Vagina (tissue), 2 donors: ENCODE measurements around the gene PCSK2. TPM values are rescaled to one million over a fixed set of nuclear protein-coding genes. Genes with fewer than 3 reads are reported as not detected.

ENCODE experiments used
- DNase-seq, 2 donors: peaks; one replicate each; pipeline ENCODE4 v3.0.0-alpha.2; 2017; ENCODE audit errors: extremely low spot score in 2 of 2
- H3K27ac ChIP-seq: fragments of 200-600 bp; sonication (generic); one replicate; pipeline ENCODE4 v1.5.1; 2019
- H3K27me3 ChIP-seq: fragments of 200-600 bp; sonication (generic); one replicate; pipeline ENCODE4 v1.5.1; 2019
- H3K36me3 ChIP-seq, 2 donors: fragments of 200-600 bp; sonication (generic); one replicate each; pipeline ENCODE4 v1.5.1; 2017 to 2019
- H3K4me1 ChIP-seq: fragments of 200-600 bp; sonication (generic); one replicate; pipeline ENCODE4 v1.5.1; 2019
- H3K4me3 ChIP-seq, 2 donors: fragments of 200-600 bp; sonication (generic); 1 replicate in 1 of 2; 2 replicates in 1 of 2; pipeline ENCODE4 v1.5.1; 2016 to 2019
- H3K9me3 ChIP-seq: fragments of 200-600 bp; sonication (generic); one replicate; pipeline ENCODE4 v1.5.1; 2019
- CTCF ChIP-seq, 3 experiments: fragments of 450-650 bp in 2 of 3; fragments of 200-600 bp in 1 of 3; sonication (generic) in 1 of 3; IDR thresholded peaks; one replicate each; pipeline ENCODE4 v1.5.1; 2017 to 2019; ENCODE audit warnings: antibody characterized with exemption in 3 of 3, mild to moderate bottlenecking in 2 of 3, moderate library complexity in 2 of 3
- POLR2A ChIP-seq, 2 donors: fragments of 450-650 bp; IDR thresholded peaks; one replicate each; pipeline ENCODE4 v1.6.1; 2017; ENCODE audit warnings: antibody characterized with exemption in 2 of 2, mild to moderate bottlenecking in 2 of 2, moderate library complexity in 2 of 2
- POLR2AphosphoS5 ChIP-seq, 2 donors: sonication (generic); formaldehyde crosslinking; IDR thresholded peaks; one replicate each; pipeline ENCODE4 v1.9.0; 2017; ENCODE audit warnings: antibody characterized with exemption in 2 of 2, mild to moderate bottlenecking in 2 of 2, low read depth in 1 of 2; ENCODE audit not compliant: insufficient read depth in 1 of 2
- intact Hi-C: fragments of 100-400 bp; cut with DNase I; formaldehyde crosslinking; loops from one replicate; pipeline ENCODE4 v1.15.1; 2023
- total RNA-seq: library from RNA; depleted of rRNA; stranded (reverse); fragments of >200 nt; gene quantifications from one replicate; pipeline ENCODE4 v1.2.3, GENCODE V29; 2016

The PCSK2 gene
- total RNA-seq, 1 donor from 2014 or later: 0.98 TPM

- H3K36me3 ChIP-seq: no peaks in the 10 kb centered on the region
- intact Hi-C loops: loop anchor here (10.0 kb wide), 1 partner anchor 495 kb away; no protein-coding TSS in a partner anchor
- no peaks in the 10 kb centered on the region for H3K9me3 ChIP-seq
- no peak overlapping the region for H3K4me3 ChIP-seq
- peaks cover 8% of the 10 kb centered on the region for H3K4me1 ChIP-seq
- TF ChIP-seq CTCF (IDR thresholded peaks at IDR 0.05) (no peak), POLR2AphosphoS5 (IDR thresholded peaks at IDR 0.05; ENCODE audit: insufficient read depth in 1 of 2, low read depth in 1 of 2) (no peak), POLR2A (IDR thresholded peaks at IDR 0.05) (no peak)
- H3K27ac ChIP-seq: no peak overlapping the region
- no peaks in the 10 kb centered on the region for H3K27me3 ChIP-seq
- peak in 1 of 2 donors; percentile 14 for DNase-seq
Observed at GRCh38 chr20:17500271-17500670, 273.4 kb downstream of the PCSK2 start.

- H3K27ac ChIP-seq: no peak overlapping the region
- intact Hi-C loops: loop anchor here (10.0 kb wide), 1 partner anchor 494 kb away; no protein-coding TSS in a partner anchor
- TF ChIP-seq POLR2AphosphoS5 (IDR thresholded peaks at IDR 0.05; ENCODE audit: insufficient read depth in 1 of 2, low read depth in 1 of 2) (no peak), CTCF (IDR thresholded peaks at IDR 0.05) (no peak), POLR2A (IDR thresholded peaks at IDR 0.05) (no peak)
- no peaks in the 10 kb centered on the region for H3K27me3 ChIP-seq
- H3K4me3 ChIP-seq: no peak overlapping the region
- no peaks in the 10 kb centered on the region for H3K9me3 ChIP-seq
- H3K4me1 ChIP-seq: peaks cover 14% of the 10 kb centered on the region
- no peak for DNase-seq
- H3K36me3 ChIP-seq: no peaks in the 10 kb centered on the region
Observed at GRCh38 chr20:17500826-17501225, 274.0 kb downstream of the PCSK2 start.

- Histone ChIP-seq H3K27me3 (no peaks in the 10 kb centered on the region), H3K4me3 (no peak overlapping the region), H3K27ac (no peak overlapping the region), H3K36me3 (no peaks in the 10 kb centered on the region), H3K9me3 (no peaks in the 10 kb centered on the region), H3K4me1 (peaks cover 14% of the 10 kb centered on the region)
- TF ChIP-seq POLR2A (IDR thresholded peaks at IDR 0.05) (no peak), CTCF (IDR thresholded peaks at IDR 0.05) (no peak), POLR2AphosphoS5 (IDR thresholded peaks at IDR 0.05; ENCODE audit: insufficient read depth in 1 of 2, low read depth in 1 of 2) (no peak)
- DNase-seq: peak in 1 of 2 donors; percentile 46
- intact Hi-C loops: loop anchor here (10.0 kb wide), 1 partner anchor 493 kb away; no protein-coding TSS in a partner anchor
Observed at GRCh38 chr20:17501701-17502100, 274.9 kb downstream of the PCSK2 start.

GRCh38 chr20:17502105-17502504 lies 275.3 kb downstream of the PCSK2 start:
- DNase-seq: peak in 1 of 2 donors; percentile 31
- Histone ChIP-seq H3K4me3 (no peak overlapping the region), H3K4me1 (peaks cover 14% of the 10 kb centered on the region)

More at GRCh38 chr20:17502105-17502504, 275.3 kb downstream of the PCSK2 start:
- intact Hi-C loops: loop anchor here (10.0 kb wide), 1 partner anchor 493 kb away; no protein-coding TSS in a partner anchor
- Histone ChIP-seq H3K27me3 (no peaks in the 10 kb centered on the region), H3K9me3 (no peaks in the 10 kb centered on the region), H3K36me3 (no peaks in the 10 kb centered on the region), H3K27ac (no peak overlapping the region)
- TF ChIP-seq POLR2AphosphoS5 (IDR thresholded peaks at IDR 0.05; ENCODE audit: insufficient read depth in 1 of 2, low read depth in 1 of 2) (no peak), CTCF (IDR thresholded peaks at IDR 0.05) (no peak), POLR2A (IDR thresholded peaks at IDR 0.05) (no peak)
